ENCODE results near the gene SLC12A1.

SLC12A1 gene

DNA sequence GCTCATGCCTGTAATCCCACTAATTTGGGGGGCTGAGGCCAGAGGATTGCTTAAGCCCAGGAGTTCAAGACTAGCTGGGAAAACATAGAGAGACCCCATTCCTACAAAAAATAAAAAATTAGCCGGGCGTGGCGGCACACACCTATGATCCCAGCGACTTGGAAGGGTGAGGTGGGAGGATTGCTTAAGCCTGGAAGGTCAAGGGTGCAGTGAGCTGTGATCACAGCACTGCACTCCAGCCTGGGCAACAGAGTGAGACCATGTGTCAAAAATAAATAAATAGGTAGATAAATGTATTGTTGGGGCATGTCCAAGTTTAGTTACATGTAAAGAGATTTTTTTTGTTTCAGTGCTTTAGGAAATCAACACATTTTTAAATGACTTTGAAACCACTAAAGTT is 36.4 kb downstream of the SLC12A1 start:
- DNase-seq (ENCODE audit: low read depth), result no peak

DNA sequence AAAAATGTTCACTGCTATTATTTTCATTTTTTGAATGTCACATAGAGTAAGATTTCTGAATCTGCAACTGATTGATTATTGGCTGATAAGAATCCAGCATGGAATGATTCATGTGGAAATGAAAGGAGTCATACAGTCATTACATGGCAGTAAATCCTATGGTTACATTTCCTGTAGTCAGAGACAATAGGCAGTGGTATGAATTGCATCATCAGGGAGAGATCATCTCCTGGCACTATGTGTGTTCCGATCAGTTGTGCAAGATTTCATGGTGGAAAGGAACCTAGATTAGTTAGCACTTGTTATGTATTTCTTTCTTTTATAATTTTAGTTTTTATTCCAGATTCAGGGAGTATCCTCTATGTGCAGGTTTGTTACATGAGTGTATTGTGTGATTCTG is 38.8 kb downstream of the SLC12A1 start:
- DNase-seq (ENCODE audit: low read depth), result no peak

DNA sequence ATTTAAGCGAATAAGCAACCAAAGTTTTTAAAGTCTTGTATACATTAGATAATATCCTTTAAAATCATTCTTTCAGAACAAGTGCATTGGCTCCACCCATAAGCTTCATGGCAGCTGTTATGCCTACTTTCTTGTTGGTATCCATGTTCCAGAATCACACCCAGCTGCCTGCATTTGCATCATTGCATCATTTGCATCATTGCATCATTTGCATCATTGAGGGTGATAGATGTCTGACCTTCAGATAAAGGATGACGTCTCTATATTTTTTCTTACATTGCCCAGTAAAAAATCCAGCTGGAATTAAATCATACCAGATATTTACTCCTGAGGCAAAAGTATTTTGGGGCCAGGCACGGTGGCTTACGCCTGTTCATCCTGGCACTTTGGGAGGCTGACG is 42.3 kb downstream of the SLC12A1 start:
- no peak for DNase-seq (ENCODE audit: low read depth)

DNA sequence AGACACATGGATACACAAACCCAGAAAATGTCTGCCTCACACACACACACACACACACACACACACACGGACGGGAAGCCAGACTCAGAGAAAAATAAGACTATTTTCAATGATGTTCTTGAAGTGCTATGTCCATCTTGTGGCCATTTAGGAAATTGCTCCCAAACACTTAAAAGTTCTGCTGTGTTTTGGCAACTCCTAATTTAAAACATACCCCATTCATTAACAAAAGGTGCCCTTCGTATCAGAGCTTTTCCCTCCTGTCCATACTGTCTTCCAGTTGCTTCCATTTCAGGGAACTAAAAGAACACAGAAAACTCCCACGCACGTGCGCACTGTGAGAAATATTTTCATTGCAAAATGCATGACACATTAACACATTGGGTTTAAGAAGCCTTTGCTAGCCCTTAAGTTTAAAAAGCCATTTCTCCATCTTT is 44.6 kb downstream of the SLC12A1 start:
- DNase-seq (ENCODE audit: low read depth), result no peak

DNA sequence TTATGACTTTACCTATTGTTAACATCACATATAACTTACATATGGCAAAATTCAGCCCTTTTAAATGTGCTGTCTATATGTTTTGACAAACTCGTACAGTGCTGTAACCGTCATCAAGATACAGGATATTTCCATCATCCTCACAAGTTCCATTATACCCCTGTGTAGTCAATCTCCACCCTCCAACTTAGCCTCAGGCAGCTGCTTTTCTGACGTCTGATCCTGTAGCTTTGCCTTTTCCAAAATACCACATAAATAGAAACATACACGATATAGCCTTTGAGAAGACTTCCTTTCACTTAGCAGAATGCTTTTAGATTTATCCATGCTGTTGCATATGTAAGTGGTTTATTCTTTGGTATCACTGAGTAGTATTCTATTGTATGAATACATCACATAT is 47.1 kb downstream of the SLC12A1 start:
- DNase-seq (ENCODE audit: low read depth), result no peak

DNA sequence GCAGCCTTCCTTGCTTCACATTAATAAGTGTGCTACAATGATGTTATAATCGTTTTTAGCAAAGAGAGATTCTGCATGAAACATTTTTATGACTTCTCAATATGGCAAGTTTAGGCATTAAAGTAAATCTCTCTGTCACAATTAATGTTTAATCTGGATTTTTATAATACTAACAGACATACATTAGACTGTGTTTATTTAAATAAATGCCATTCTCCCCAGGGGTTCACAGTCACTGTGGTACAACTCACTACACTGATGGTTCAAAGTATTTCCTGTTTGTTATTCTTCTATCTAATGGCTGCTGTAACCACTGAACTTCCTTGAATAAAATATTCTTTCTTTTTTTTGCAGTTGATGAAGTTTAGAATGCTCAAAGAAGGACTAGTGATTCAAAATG is 59.0 kb downstream of the SLC12A1 start:
- DNase-seq (ENCODE audit: low read depth), result no peak

DNA sequence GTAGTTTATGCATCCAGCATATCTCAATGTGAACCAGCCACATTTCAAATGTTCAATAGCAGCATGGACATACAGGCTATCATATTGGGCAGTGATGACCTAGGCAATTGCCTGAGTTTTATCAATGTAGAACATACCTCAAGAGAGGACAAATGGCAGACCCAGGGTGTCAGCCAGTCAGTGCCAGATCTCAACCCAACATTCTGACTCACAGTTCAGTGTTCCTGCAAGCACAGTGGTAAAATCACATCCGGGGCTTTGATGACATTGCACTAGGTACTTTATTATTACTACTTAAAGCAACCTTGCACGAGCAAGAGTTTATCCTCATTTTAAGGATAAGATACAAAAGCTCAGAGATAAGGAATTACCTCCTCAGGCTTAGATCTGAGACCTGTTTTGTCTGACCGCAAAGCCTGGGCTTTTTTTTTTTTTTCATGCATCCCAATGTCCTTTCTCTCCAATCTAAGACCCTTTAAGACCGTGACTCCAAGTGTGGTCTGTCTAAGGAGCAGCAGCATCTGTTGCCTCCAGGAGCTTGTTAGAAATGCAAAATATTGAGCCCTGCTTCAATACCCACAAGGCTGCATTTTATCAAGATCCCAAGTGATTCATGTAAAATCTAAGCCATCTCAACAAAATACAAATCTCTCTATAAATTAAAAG is 60.1 kb downstream of the SLC12A1 start:
- no peak for DNase-seq (ENCODE audit: low read depth)

DNA sequence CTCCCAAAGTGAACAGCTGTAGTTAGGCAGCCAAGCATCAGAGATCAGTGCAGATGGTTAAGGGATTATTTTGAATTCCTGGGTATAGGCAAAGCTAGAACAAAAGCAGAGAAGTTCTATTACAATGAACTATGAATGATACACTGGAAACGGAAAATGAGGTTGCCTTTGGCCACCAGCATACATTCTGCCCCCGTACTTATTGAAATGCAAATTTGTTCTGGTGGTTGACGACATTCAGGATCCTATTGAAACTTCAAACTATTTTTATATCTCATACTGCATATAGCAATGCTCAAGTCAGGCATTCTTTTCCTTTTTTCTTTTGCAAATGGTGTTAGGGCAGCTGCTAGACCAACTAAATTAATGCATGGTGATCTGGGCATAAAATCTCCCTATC is 61.7 kb downstream of the SLC12A1 start:
- no peak for DNase-seq (ENCODE audit: low read depth)

DNA sequence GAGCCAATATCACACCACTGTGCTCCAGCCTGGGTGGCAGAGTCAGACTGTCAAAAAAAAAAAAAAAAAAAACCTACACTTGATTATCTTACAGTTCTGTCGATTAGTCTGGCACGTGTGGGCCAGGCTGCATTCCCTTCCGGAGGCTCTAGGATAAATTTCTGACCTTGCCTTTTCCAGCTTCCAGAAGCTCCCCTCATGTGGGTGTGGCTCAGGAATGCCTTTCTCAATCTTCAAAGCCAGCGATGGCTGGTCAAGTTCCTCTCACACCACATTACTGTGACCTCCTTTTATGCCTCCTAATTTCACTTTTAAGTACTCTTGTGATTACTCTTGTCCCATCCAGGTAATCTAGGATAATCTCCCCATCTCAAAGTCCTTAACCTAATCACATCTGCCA is 66.9 kb downstream of the SLC12A1 start:
- no peak for DNase-seq (ENCODE audit: low read depth)

DNA sequence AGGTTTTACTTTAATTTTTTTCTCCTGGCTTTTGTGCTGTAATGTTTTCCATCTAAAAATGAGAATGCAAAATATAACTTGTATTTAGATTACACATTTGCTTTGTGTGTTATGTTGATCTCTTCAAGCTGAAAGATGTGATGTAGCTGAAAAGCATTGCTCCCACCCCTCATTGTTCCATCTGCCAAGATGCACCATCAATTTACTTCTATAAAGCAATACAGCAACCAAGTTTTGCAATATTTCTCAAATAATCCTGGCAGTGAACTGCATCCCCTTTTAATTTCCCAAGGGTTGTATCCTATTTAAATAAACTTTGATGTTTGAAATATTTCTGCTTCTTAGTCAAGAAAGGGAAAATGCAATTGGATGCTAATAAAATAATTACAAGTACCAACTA is 72.6 kb downstream of the SLC12A1 start:
- DNase-seq (ENCODE audit: low read depth), result no peak

DNA sequence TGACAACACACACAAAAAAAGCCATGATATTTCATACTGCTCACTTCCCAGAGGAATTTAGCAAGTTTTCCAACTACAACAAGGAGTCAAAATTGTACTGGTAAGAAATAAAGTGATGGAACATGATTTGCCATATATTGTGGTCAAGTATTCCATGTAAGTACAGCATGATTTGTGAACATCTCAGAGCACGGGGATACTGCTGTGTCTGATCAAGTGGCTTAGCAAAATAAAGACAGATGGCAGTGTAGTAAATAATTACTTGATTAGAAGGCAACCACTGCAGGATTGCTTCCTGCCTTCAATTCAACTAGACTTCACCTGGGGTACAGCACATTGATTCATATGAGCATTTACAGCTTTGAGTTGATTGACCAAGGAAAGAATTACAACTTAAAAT is 73.5 kb downstream of the SLC12A1 start:
- DNase-seq (ENCODE audit: low read depth), result no peak

DNA sequence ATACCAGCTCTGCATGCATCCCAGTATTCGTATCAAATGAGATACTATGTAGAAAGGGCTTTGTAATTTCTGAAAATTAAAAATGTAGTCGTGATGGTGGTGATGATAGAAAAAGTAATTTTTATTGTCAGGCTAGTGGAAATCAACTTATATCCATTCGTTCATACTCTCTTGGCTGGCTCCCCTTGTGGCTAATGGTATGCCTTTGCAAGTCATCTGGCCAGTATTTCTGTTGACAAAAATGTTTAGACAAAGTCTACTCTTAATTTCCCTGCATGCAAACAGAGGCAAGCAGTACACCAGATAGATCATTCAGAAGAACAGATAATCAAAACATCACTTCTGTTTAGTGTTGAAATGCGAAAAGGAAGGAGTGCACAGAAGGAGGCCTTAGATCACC is 75.6 kb downstream of the SLC12A1 start:
- no peak for DNase-seq (ENCODE audit: low read depth)

DNA sequence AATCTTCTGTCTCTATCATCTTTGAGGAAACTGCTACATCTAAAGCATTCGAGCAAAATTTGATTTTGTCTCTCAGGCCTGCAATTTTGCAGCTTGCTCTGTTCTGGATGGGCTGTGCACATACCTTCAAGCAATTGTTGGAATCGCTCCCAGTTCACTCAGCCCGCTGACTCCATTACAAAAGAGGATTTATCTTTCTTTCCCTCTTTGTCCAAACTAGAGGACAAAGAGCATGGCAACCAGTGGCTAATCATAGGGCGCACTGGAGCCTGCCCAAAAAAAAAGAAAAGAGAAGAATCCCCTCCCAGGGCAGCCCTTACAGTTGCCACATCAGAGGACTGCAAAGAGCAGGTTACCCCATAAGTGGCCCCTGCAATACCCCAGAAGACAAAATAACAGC is 76.1 kb downstream of the SLC12A1 start:
- no peak for DNase-seq (ENCODE audit: low read depth)

DNA sequence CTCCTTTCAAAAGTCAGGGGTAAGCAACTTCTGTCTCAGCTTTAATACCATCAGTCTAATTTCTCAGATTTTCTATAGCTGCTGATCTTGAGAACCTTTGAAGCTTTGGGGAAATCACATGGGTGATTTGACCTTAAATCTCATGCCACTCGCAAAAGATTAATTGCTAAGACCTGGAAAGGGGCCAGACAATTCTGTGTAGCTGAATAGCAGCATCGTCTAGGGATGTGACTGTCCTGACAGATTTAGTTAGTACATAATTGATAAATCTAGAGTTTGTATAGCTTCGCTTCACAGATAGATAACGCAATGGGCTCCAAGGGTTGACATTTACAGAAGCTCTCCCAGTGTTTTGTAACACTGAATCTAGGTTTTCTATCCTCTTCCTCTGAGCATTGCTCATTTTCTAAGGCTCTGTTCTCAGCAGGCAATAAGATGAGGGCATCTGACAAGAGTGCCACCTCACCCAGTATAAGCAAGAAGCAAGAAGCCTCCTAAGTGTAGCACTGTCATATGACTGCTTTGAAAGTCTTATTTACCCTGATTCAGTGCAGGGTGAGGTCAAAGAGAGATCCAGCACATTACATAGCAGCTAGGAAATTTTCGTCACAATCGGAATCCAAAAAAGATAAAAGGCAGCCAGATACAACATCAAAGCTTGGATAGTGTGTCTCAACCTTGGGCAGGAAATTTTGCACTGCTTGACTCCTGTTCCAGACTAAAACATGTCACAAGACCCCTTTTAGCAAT is 77.5 kb downstream of the SLC12A1 start:
- no peak for DNase-seq (ENCODE audit: low read depth)

DNA sequence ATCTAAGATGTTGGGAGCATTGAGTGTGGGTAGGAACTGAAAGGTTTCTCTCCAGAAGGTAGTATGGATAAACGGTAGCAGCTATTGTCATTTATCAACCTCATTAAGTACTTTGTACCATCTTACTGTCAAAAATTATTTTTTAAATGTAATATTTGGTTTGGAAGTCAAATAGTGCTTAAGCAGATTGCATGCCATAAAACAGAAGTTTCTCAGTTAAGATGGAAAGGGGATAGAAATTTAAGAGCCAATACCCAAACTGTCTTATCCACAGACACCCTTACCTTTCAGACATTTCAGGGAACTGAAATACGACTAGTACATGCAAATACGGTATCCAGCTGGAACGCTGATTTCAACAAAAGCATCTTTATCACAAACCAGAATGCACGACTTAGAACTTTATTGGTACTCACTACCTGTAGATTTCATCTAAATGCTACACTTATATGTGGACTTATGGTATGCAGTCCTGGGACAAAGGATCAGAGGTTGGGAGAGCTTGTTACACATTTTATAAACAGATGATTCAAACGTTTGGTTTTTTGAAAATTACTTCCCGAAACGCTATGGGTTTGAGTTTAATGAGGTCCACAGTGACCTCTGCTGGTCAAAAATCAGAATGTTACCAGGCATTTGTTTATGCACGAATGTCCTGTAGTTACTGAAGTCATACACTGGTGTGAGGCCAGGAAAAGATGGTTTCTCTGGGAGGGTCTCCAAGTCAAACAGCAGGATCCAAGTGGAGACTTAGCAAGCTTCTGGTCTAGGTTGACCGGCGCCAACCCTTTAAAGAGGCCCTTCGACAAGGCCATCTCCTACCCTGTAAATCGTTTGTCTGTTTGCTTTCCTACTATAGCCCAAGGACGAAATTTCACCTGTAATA is 79.5 kb downstream of the SLC12A1 start:
- peak; percentile 9 for DNase-seq (ENCODE audit: low read depth)

DNA sequence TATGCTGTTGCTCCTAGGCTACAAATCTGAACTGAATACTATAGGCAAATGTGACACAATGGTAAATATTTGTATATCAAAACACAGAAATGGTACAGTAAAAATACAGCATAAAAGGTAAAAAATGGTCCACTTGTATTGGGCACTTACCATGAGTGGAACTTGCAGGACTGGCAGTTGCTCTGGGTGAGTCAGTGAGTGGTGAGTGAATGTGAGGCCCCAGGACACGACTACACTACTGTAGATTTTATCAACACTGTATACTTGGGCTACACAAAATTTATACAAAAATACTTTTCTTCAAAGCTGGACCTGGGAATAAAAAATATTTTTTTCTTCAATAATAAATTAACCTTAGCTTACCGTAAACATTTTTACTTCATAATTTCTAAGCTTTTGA is 83.5 kb downstream of the SLC12A1 start:
- DNase-seq (ENCODE audit: low read depth), result no peak

DNA sequence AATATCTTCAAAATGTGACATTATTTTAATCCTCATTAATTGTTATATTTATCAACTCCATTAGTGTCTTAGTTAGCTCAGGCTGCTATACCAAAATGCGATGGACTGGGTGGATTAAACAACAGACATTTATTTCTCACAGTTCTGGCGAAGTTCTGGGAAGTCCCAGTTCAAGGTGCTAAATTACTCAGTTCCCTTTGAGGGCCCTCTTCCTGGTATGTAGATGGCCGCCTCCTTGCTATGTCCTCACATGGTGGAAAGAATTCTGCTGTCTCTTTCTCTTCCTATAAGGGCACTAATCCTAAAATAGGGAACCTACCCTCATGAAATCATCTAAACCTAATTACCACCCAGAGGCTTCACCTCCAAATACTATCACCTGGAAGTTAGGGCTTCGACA is 86.4 kb downstream of the SLC12A1 start:
- no peak for DNase-seq (ENCODE audit: low read depth)

DNA sequence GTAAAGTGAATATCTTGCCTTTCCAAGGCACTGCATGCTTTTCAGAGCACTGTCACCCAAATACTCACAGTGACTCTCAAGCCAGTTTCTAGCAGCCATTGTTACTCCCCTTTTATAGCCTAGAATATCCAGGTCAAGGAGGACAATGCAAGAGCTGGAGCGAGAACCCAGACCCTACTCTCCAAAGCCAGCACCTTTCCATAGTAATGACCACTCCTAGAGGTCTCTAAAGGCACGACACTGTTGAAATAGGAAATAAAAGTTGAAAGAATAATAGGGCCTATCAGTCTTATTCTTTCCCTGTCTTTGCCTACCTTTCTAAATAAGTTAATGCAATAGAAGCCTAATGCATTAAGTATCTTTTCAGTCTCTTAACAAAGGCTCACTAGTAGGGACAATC is 91.6 kb downstream of the SLC12A1 start:
- DNase-seq (ENCODE audit: low read depth), result no peak

DNA sequence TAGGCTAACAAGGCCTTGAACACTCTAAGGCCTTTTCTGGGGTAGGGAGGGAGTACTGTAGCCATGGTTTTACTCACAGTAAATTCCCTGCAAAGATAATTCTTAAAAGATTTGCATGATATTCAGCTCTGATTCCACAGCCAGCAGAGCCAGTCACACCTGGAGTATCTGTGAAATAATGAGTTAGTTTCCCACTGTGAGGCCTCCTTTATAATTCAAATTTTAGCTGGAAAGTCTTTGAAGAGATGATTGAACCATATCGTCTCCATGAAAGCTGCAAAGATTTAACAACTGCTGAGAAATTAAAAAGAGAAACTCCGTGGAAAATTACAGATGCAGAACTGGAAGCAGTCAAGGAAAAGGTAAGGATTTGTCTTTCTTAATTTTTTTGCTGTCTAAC is 92.8 kb downstream of the SLC12A1 start:
- DNase-seq (ENCODE audit: low read depth), result no peak

DNA sequence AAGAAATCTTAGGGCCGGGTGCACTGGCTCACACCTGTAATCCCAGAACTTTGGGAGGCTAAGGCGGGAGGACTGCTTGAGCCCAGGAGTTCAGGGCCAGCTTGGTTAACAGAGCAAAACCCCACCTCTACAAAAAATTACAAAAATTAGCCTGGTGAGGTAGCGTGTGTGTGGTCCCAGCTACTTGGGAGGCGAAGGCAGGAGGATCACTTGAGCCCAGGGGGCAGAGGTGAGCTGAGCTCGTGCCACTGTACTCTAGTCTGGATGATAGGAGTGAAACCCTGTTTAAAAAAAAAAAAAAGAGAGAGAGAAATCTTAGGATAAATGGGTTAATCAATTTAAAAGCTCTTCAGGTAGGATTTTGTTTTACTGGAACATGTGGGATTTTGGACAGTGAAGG is 93.9 kb downstream of the SLC12A1 start:
- DNase-seq (ENCODE audit: low read depth), result no peak

DNA sequence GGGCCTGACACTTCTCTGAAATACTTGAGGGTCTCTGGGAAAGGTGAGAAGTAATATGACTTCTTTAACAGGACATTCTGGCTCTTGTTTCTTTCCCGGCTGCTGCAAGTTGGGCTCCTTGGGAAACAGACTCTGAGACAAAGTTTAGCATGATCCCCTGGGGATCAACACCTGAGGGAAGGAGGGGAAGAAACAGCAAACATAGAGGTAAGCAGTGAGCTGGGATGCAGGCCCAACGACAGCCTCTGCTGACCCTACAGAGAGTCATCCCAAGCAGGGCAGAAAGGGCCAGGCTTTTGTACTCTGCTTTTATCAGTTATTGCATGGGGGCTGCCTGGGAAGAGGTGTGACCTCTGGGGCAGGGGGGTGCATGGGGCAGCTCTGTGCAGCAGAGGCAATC is 98.3 kb downstream of the SLC12A1 start:
- DNase-seq (ENCODE audit: low read depth), result no peak

DNA sequence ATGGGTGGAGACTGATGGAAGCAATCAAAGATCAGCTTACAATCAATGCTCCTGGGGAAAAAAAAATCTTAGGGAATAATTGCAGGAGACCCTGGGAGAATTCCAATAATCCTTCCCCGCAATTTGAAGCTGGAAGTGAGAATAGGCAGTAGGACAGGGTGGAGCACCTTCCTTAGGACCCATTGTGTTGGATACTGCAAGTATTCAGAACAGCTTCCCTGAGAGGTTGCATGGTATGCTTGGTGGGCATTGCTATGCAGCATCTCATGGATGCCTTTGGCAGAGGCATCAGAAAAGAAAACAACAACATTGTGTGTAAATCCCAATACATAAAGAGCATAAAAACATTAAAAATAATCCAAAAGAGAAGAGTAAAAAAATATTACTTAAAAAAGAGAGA is 100.5 kb downstream of the SLC12A1 start:
- DNase-seq (ENCODE audit: low read depth), result no peak

DNA sequence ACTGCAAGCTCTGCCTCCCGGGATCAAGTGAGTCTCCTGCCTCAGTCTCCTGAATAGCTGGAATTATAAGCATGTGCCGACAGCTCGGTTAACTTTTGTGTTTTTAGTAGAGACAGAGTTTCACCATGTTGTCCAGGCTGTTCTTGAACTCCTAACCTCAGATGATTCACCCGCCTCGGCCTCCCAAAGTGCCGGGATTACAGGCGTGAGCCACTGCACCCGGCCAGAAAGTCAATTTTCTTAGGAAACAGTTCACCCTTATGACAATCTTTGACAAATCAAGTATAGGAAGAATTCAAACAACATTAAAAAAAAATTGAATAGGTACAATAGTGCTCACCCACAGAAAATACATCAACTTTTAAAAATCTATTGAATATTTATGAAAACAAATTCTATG is 101.5 kb downstream of the SLC12A1 start:
- no peak for DNase-seq (ENCODE audit: low read depth)
